ENCODE data around the gene FOXN3.
A peak's percentile ranks its signal among the peaks of the same experiment; 100 is the strongest.

The FOXN3 gene

GRCh38 chr14:89432226-89432625 lies 15.2 kb upstream of the FOXN3 start:
- ATAC-seq (no peak), DNase-seq (no peak)

- DNase-seq (peak; percentile 44), ATAC-seq (peak; percentile 83)
These were observed 13.6 kb upstream of the FOXN3 start for GRCh38 chr14:89430391-89431236.

- DNase-seq = peak; percentile 67
- peak; percentile 69 for ATAC-seq
These were observed 12.5 kb upstream of the FOXN3 start for GRCh38 chr14:89429199-89430181.

GRCh38 chr14:89428546-89429198 lies 11.6 kb upstream of the FOXN3 start:
- ATAC-seq (no peak), DNase-seq (no peak)

DNA sequence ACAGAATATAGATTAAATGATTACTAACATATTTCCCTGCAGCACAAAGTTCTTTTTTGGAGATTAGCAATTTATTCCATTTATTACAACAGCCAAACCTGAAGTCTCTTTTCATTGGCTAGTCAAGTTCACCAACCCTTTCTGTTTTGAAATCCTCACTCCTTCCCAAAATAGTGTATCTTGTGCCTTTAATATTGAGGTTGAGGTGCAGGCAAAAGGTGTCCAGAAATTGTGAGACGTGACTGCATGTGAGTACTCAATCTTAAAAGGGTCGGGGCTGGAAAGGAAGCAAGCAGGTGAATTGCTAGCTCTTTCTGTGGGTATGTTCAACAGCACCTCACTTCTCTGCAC lies 11.1 kb upstream of the FOXN3 start:
- no peak for ATAC-seq
- DNase-seq = no peak

GRCh38 chr14:89427426-89428172 lies 10.6 kb upstream of the FOXN3 start:
- no peak for ATAC-seq

GRCh38 chr14:89425931-89426330 lies 8.9 kb upstream of the FOXN3 start:
- peak; percentile 41 for DNase-seq

More at GRCh38 chr14:89427426-89428172, 10.6 kb upstream of the FOXN3 start:
- DNase-seq = no peak

GRCh38 chr14:89424241-89424640 lies 7.2 kb upstream of the FOXN3 start:
- no peak for DNase-seq
- ATAC-seq = no peak

More at GRCh38 chr14:89425931-89426330, 8.9 kb upstream of the FOXN3 start:
- peak; percentile 38 for ATAC-seq

DNA sequence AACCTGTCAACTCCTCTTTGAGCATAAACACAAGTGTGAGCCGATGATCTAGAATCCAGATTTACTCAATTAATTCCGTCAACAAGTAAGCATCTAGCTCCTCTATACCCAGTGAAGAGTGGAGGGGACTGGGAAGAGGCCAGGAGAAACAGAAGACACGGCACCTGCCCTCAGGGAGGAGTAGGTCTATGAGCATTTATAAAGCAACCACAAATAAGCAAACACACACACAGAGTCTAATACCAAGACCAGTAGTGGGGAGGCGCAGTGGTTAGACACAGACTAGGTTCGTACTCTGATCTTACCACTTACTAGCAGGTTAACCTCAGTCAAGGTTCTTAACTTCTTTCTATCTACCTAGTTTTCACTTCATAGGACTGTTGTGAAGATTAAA lies 5.9 kb upstream of the FOXN3 start:
- ATAC-seq (peak; percentile 20), DNase-seq (no peak)

- DNase-seq (peak; percentile 58), ATAC-seq (peak; percentile 67)
These were observed 5.3 kb upstream of the FOXN3 start for GRCh38 chr14:89422181-89422951.

DNA sequence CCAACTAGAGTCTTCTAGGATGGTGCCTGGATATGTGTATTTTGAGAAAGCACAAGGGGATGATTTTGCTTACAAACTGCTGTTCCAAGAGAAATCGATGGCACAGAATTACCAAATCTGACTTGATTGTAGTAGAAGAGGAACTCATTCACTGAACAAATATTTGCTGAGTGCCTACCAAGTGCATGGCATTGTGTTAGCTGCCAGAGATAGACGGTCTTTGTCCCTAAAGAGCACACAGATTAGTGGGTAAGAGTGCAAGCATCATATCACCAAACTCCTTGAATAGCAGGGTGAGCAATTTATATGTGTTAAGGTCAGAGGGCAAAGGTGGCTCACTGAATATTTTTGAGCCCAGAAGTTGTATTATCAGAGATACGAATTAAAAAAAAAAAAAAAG lies 3.5 kb upstream of the FOXN3 start:
- ATAC-seq = no peak
- no peak for DNase-seq

DNA sequence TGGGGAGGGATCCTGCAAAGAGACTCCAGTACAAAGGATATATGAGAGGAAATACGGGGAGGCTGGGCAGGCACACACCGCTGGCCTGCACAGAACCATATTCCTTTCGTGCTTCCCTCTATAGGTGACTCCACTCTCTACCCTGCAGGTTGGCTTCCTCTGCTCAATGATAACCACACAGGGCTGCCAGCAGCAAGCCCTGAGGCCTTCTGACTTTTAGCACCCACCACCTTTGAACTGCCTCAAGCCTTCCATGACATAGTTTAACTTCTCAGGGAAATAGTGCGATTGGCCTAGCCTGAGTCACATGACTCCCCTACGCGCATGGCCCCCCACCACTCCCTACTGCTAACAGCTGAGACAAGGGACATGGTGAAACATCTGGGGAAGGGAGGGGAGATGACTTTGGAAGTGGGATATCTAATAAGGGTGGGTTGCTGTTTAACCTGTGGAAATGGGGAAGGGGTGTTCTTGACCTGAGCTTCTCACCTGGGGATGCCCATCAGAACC lies 3.0 kb upstream of the FOXN3 start:
- DNase-seq (no peak), ATAC-seq (no peak)

GRCh38 chr14:89418976-89419375 lies 1.9 kb upstream of the FOXN3 start:
- ATAC-seq (no peak), DNase-seq (no peak)

GRCh38 chr14:89418452-89418851 lies 1.4 kb upstream of the FOXN3 start:
- DNase-seq (peak; percentile 32), ATAC-seq (no peak)

GRCh38 chr14:89417465-89418225 lies 612 bp upstream of the FOXN3 start:
- DNase-seq (peak; percentile 65), ATAC-seq (peak; percentile 34)

- peak; percentile 99 for DNase-seq
- ATAC-seq = peak; percentile 80
These were observed 734 bp downstream of the FOXN3 start for GRCh38 chr14:89416002-89416995.

- ATAC-seq (no peak), DNase-seq (no peak)
These were observed 1.9 kb downstream of the FOXN3 start for GRCh38 chr14:89415159-89415558.

DNA sequence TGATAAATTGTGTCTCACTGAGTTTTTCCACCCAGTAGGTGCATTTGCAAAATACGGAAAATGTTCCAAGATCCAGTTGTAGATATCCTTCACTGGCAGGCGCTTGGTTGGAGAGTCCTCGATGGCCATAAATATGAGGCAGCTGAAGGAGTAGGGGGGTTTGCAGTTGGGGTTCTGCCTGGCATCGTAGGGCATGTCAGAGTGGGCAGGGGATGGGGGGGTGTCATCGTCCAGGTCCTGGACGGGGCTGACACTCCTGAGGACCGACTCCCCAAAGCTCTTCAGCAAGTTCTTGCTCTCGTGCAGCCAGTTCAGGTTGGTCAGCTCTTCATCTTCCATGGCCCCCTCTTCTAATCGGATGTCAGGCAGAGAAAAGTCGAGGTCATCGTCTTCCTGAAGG lies 5.1 kb downstream of the FOXN3 start:
- ATAC-seq (no peak), DNase-seq (no peak)

GRCh38 chr14:89409961-89410360 lies 7.1 kb downstream of the FOXN3 start:
- ATAC-seq (no peak), DNase-seq (no peak)
